ENCODE data around the gene CFAP221.

CFAP221 gene

GRCh38 chr2:119544075-119544938 lies at the start of gene CFAP221:
CFAP221 (plus strand) TSS chr2:119544449; CDS start chr2:119546132, 1,683 bp downstream.
- no peak for TF ChIP-seq CTCF (conservative IDR thresholded peaks at IDR 0.05; ENCODE audit: low read depth, low read length)
- DNase-seq (ENCODE audit: low read depth), result peak; percentile 79
- H3K4me3 ChIP-seq (ENCODE audit: low read depth, low read length), result peak within 1 kb of the TSS; percentile 60

GRCh38 chr2:119495948-119496347 lies 48.3 kb upstream of the CFAP221 start:
- peak; percentile 13 for TF ChIP-seq CTCF (conservative IDR thresholded peaks at IDR 0.05; ENCODE audit: low read depth, low read length)
- DNase-seq (ENCODE audit: low read depth), result no peak
- no peak overlapping the region for H3K4me3 ChIP-seq (ENCODE audit: low read depth, low read length)

GRCh38 chr2:119496682-119497081 lies 47.6 kb upstream of the CFAP221 start:
- TF ChIP-seq CTCF (conservative IDR thresholded peaks at IDR 0.05; ENCODE audit: low read depth, low read length), result no peak
- no peak overlapping the region for H3K4me3 ChIP-seq (ENCODE audit: low read depth, low read length)
- no peak for DNase-seq (ENCODE audit: low read depth)

GRCh38 chr2:119508756-119509155 lies 35.5 kb upstream of the CFAP221 start:
- TF ChIP-seq CTCF (conservative IDR thresholded peaks at IDR 0.05; ENCODE audit: low read depth, low read length), result no peak
- DNase-seq (ENCODE audit: low read depth), result no peak
- no peak overlapping the region for H3K4me3 ChIP-seq (ENCODE audit: low read depth, low read length)

GRCh38 chr2:119511989-119512388 lies 32.3 kb upstream of the CFAP221 start:
- H3K4me3 ChIP-seq (ENCODE audit: low read depth, low read length), result no peak overlapping the region
- TF ChIP-seq CTCF (conservative IDR thresholded peaks at IDR 0.05; ENCODE audit: low read depth, low read length), result no peak
- DNase-seq (ENCODE audit: low read depth), result no peak

GRCh38 chr2:119512946-119513345 lies 31.3 kb upstream of the CFAP221 start:
- TF ChIP-seq CTCF (conservative IDR thresholded peaks at IDR 0.05; ENCODE audit: low read depth, low read length), result no peak
- no peak overlapping the region for H3K4me3 ChIP-seq (ENCODE audit: low read depth, low read length)
- DNase-seq (ENCODE audit: low read depth), result no peak

- peak; percentile 23 for DNase-seq (ENCODE audit: low read depth)
- TF ChIP-seq CTCF (conservative IDR thresholded peaks at IDR 0.05; ENCODE audit: low read depth, low read length), result no peak
These were observed 30.4 kb upstream of the CFAP221 start for GRCh38 chr2:119513832-119514231.

More at GRCh38 chr2:119513832-119514231, 30.4 kb upstream of the CFAP221 start:
- H3K4me3 ChIP-seq (ENCODE audit: low read depth, low read length), result no peak overlapping the region
